Activated T-helper 2 cell treated with anti-CD3 and anti-CD28 coated beads, Interferon-gamma antibody, Interleukin-2, Interleukin-4, amounts not matched to agents 10 μg/mL and 5 μg/mL and 100 μg/mL, durations not matched to agents 14 hours and 24 hours and 36 hours (primary cell): ENCODE results near the gene SDC4. TPM values are rescaled to one million over a fixed set of nuclear protein-coding genes. Genes with fewer than 3 reads are reported as not detected.

Source experiments
- DNase-seq: peaks from one replicate; pipeline ENCODE4 v3.0.0; 2021; ENCODE audit warnings: low spot score
- H3K27ac Mint-ChIP-seq: one replicate; pipeline ENCODE4 v1.8.0; 2021; ENCODE audit warnings: mixed read lengths
- H3K27me3 Mint-ChIP-seq: one replicate; pipeline ENCODE4 v1.8.0; 2021; ENCODE audit warnings: low read depth, mixed read lengths
- H3K36me3 Mint-ChIP-seq: one replicate; pipeline ENCODE4 v1.8.0; 2021; ENCODE audit warnings: low read depth, mixed read lengths
- H3K4me1 Mint-ChIP-seq: one replicate; pipeline ENCODE4 v1.8.0; 2021; ENCODE audit warnings: low read depth, mixed read lengths
- H3K4me3 Mint-ChIP-seq: one replicate; pipeline ENCODE4 v1.8.0; 2021; ENCODE audit warnings: low read depth, mild to moderate bottlenecking, moderate library complexity, mixed read lengths
- H3K9me3 Mint-ChIP-seq: one replicate; pipeline ENCODE4 v1.8.0; 2021; ENCODE audit warnings: mixed read lengths
- intact Hi-C: fragments of 100-400 bp; cut with micrococcal nuclease; formaldehyde crosslinking; loops from one replicate; pipeline ENCODE4 v1.15.1; 2023
- total RNA-seq: library from RNA; stranded (reverse); gene quantifications from 2 replicates; pipeline ENCODE4 v1.2.3, GENCODE V29; 2022

Gene SDC4
- total RNA-seq, 1 donor from 2014 or later: 136 TPM

DNA sequence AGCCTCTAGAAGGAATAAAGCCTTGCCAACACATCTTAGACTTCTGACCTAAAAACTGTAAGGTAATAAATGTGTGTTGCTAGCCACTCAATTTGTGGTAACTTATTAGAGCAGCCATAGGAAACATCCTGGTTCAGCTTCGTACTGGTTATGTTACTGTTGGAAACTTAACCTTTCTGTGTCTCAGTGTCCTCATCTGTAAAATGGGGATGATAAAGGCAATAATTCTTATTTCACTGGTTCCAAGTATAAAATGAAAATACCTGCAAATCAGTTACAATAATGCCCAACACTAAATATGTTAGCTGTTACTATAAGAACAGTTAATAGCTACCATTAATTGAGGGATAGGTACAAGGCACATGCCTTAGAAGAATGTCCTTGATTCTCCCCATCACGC is 55.9 kb downstream of the SDC4 start:
- H3K9me3 Mint-ChIP-seq: no peaks in the 10 kb centered on the region
- DNase-seq: no peak
- H3K36me3 Mint-ChIP-seq: no peaks in the 10 kb centered on the region
- H3K4me3 Mint-ChIP-seq: no peak overlapping the region
- intact Hi-C loops: loop anchor here (5.0 kb wide), 3 partner anchors 55 to 195 kb away; no protein-coding TSS in a partner anchor
- H3K27ac Mint-ChIP-seq: no peak overlapping the region
- H3K27me3 Mint-ChIP-seq: peaks cover 29% of the 10 kb centered on the region
- H3K4me1 Mint-ChIP-seq: peaks cover 8% of the 10 kb centered on the region

DNA sequence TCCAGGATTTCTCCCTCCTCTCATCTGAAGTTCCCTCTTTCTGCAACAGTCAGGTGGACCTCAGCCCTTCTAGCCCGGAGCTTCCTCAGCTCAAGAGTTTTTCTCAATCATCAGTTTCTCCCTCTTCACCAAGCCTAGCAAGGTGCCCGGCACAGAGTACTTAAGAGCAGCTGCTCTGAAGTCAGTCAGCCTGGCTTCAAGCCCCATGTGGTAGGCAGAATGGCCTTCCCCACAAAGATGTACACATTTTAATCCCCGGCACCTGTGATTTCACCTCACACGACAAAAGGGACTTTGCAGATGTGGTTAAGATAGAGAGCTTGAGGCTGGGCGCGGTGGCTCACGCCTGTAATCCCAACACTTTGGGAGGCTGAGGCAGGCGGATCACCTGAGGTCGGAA is 56.7 kb downstream of the SDC4 start:
- no peak overlapping the region for H3K27ac Mint-ChIP-seq
- no peaks in the 10 kb centered on the region for H3K9me3 Mint-ChIP-seq
- peaks cover 8% of the 10 kb centered on the region for H3K4me1 Mint-ChIP-seq
- H3K4me3 Mint-ChIP-seq: no peak overlapping the region
- H3K36me3 Mint-ChIP-seq: no peaks in the 10 kb centered on the region
- intact Hi-C loops: loop anchor here (5.0 kb wide), 3 partner anchors 54 to 194 kb away; no protein-coding TSS in a partner anchor
- peaks cover 29% of the 10 kb centered on the region for H3K27me3 Mint-ChIP-seq
- no peak for DNase-seq

- Mint-ChIP-seq H3K36me3 (no peaks in the 10 kb centered on the region), H3K4me3 (no peak overlapping the region), H3K27me3 (peaks cover 29% of the 10 kb centered on the region), H3K4me1 (peaks cover 8% of the 10 kb centered on the region), H3K9me3 (no peaks in the 10 kb centered on the region), H3K27ac (no peak overlapping the region)
- intact Hi-C loops: loop anchor here (5.0 kb wide), 3 partner anchors 54 to 194 kb away; no protein-coding TSS in a partner anchor
- peak; percentile 57 for DNase-seq
Observed at GRCh38 chr20:45290677-45291355, 57.4 kb downstream of the SDC4 start.

DNA sequence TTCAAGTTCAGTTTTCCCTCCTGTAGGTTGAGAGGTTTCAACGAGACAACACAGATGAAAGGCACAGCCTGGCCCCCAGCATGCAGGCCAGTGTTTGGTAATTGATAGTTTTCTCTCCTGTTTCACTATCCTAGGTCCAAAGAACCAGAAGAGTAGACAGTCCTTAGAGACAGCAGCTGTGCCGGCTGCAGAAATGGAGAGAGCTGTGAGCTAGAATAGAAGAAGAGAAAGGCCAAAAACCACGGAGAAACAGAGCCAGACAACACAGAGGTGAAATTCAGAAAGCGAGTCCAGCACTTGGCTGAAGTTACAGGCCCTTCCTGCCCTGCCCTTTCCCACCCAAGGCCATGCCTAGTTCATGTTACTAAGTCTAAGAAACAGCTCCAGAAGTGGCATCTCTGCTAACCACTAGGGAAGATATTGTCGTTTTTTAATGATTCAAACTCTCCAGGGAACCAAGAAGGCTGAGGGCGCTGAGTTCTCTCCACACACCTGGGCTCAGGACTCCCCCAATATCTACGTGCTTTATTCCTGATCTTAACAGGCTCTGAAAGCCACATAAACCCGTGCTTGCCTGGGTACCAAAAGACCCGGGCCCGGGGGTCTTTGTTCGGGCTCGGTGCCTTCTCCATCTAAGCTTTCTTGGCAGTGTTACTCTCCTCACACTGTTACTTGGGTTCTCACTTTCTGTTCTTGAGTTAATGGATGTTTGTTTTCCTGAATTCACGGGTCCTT is 58.1 kb downstream of the SDC4 start:
- H3K27me3 Mint-ChIP-seq: peaks cover 29% of the 10 kb centered on the region
- no peaks in the 10 kb centered on the region for H3K36me3 Mint-ChIP-seq
- no peak overlapping the region for H3K27ac Mint-ChIP-seq
- H3K9me3 Mint-ChIP-seq: no peaks in the 10 kb centered on the region
- H3K4me1 Mint-ChIP-seq: peaks cover 8% of the 10 kb centered on the region
- no peak for DNase-seq
- no peak overlapping the region for H3K4me3 Mint-ChIP-seq
- intact Hi-C loops: loop anchor here (5.0 kb wide), 3 partner anchors 53 to 193 kb away; no protein-coding TSS in a partner anchor

DNA sequence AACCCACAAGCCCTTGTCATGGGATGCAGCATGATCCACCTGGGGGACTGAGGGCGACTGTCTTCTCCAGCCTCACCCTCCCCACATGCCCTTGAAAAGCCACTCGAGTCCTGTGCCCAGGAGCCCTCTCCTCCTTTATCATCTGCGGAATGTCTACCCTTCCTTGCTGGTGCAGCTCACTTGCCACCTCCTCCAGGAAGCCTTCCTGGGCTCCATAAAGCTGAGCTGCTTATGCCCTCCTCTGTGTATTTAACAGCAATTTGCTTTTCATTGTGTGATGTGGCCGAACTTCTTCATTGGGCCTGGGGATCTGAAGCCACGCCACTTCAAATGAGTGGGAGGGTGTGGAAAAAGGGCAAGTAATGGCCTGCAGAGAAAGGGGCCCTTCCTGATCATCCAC is 59.4 kb downstream of the SDC4 start:
- Mint-ChIP-seq H3K36me3 (no peaks in the 10 kb centered on the region), H3K4me3 (no peak overlapping the region), H3K9me3 (no peaks in the 10 kb centered on the region), H3K27ac (no peak overlapping the region), H3K27me3 (peaks cover 30% of the 10 kb centered on the region), H3K4me1 (peaks cover 7% of the 10 kb centered on the region)
- DNase-seq: no peak
- intact Hi-C loops: no loop called here

- no peak overlapping the region for H3K27ac Mint-ChIP-seq
Observed at GRCh38 chr20:45288376-45288775, 59.8 kb downstream of the SDC4 start.

DNA sequence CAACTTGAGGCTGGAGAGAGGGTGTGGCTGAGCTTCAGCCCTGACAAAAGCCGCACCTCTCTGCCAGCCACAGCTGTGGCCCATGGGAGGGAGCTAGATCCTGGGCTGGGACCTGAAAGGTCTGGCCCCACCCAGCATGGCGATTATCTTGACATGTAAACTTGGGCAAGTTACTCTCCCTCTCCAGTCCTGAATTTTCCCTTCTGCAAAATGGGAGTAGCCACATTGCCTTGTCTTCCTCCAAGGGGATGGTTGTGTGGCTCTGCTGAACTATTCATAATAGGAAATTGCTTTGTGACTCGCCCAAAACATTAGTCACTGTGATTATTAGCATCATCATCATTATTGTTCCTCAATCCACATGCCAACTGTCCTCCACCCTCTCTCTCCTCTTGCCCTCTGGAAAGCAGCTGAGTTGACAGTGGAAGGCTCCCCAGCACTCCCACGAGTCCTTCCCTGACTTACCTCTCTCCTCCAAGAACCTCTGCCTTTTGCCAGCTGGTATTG is 64.6 kb downstream of the SDC4 start:
- H3K9me3 Mint-ChIP-seq: no peaks in the 10 kb centered on the region
- H3K27ac Mint-ChIP-seq: no peak overlapping the region
- H3K4me3 Mint-ChIP-seq: no peak overlapping the region
- no peaks in the 10 kb centered on the region for H3K36me3 Mint-ChIP-seq
- intact Hi-C loops: no loop called here
- H3K4me1 Mint-ChIP-seq: no peaks in the 10 kb centered on the region
- H3K27me3 Mint-ChIP-seq: peaks cover 17% of the 10 kb centered on the region
- DNase-seq: no peak

More at GRCh38 chr20:45288376-45288775, 59.8 kb downstream of the SDC4 start:
- Mint-ChIP-seq H3K9me3 (no peaks in the 10 kb centered on the region), H3K36me3 (no peaks in the 10 kb centered on the region), H3K4me3 (no peak overlapping the region), H3K27me3 (peaks cover 31% of the 10 kb centered on the region), H3K4me1 (peaks cover 6% of the 10 kb centered on the region)
- intact Hi-C loops: no loop called here
- DNase-seq: no peak

DNA sequence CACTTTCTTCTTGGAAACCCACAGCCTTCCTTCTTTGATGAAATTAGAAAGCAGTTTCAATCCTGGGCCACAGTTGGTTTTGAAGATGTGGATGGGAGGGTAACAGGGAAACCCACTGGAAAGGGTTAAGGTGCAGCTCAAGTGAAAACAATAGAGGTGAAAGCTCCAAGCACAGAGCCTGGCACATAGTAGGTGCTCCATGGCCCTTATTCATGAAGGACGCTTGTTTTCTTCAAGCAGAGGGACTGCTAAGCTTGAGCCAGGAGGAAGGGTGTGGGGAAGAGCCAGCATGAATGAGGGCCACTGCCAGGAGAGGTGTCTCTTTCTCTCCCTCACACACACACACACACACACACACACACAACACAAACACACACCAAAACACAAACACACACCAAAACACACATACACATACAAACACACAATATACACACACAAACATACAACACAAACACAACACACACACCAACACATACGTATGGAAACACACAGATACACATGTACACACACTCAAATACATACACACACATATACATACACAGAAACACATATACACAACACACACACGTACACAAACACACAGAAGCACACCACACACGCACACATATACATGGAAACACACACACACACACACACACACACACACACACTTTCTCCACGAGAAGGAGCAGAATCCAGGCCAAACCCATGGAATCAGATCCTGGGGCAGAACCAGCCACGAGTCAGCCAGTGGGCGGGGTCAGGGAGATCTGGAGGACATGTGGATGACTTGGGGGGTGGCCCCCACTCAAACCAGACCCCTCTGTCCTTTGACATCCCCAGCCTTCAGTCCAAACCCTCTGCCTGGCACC is 65.3 kb downstream of the SDC4 start:
- H3K36me3 Mint-ChIP-seq: no peaks in the 10 kb centered on the region

GRCh38 chr20:45279992-45280391 is 68.2 kb downstream of the SDC4 start:
- Mint-ChIP-seq H3K27me3 (peaks cover 22% of the 10 kb centered on the region), H3K4me3 (no peak overlapping the region), H3K36me3 (no peaks in the 10 kb centered on the region), H3K27ac (no peak overlapping the region), H3K4me1 (no peaks in the 10 kb centered on the region), H3K9me3 (no peaks in the 10 kb centered on the region)
- no peak for DNase-seq
- intact Hi-C loops: no loop called here

More for the DNA sequence above, 65.3 kb downstream of the SDC4 start:
- Mint-ChIP-seq H3K4me1 (no peaks in the 10 kb centered on the region), H3K9me3 (no peaks in the 10 kb centered on the region), H3K27me3 (peaks cover 17% of the 10 kb centered on the region), H3K4me3 (no peak overlapping the region), H3K27ac (no peak overlapping the region)
- no peak for DNase-seq
- intact Hi-C loops: no loop called here

DNA sequence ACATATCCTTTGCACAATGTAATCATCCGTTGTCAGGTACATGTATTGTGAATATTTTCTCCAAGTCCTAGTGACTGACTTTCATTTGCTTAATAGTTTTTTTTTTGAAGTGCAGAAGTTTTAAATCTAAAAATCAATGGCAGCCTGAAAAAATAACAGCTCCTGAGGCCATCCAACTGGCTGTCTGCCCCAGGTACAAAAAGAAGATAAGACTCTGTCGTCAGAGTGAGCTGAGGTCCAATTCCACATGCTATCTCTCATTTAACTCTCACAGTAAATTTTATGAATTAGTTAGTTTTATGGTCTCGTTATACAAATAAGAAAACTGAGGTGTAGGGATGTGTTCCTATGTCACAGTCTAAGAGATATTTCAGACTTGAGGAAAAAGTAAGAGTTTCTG is 72.9 kb downstream of the SDC4 start:
- no peaks in the 10 kb centered on the region for H3K9me3 Mint-ChIP-seq
- no peak overlapping the region for H3K4me3 Mint-ChIP-seq
- no peak for DNase-seq
- no peaks in the 10 kb centered on the region for H3K36me3 Mint-ChIP-seq
- H3K4me1 Mint-ChIP-seq: no peaks in the 10 kb centered on the region
- intact Hi-C loops: no loop called here
- H3K27ac Mint-ChIP-seq: no peak overlapping the region
- peaks cover 44% of the 10 kb centered on the region for H3K27me3 Mint-ChIP-seq
